ENCODE data around the gene VPS41. TPM values are rescaled to one million over a fixed set of nuclear protein-coding genes. Genes with fewer than 3 reads are reported as not detected.

Gene VPS41
- 10 to 100 TPM; 56.5 to 60.9 TPM for total RNA-seq

GRCh38 chr7:38908759-38909335, at the start of gene VPS41:
Gene VPS41 (minus strand): TSS chr7:38909191. CDS start chr7:38909174, 17 bp downstream.
- intact Hi-C loops (cut with DNase I), result loop anchor here (10.0 kb wide), 1 partner anchor 114 kb away; no protein-coding TSS in a partner anchor
- Histone ChIP-seq H3K4me3 (peak within 1 kb of the TSS; percentile 80), H3K4me1 (no peaks in the 10 kb centered on the region)

GRCh38 chr7:38955892-38956291, 46.9 kb upstream of the VPS41 start:
- Histone ChIP-seq H3K27ac (no peak overlapping the region), H3K4me1 (no peaks in the 10 kb centered on the region), H3K27me3 (no peaks in the 10 kb centered on the region), H3K4me3 (no peak overlapping the region), H3K9me3 (no peaks in the 10 kb centered on the region), H3K36me3 (no peaks in the 10 kb centered on the region), H3K9ac (ENCODE audit: low read depth in 2 of 2, low read length in 2 of 2) (no peak overlapping the region)
- no peak for TF ChIP-seq CTCF (IDR thresholded peaks at IDR 0.05)
- DNase-seq, result no peak
- intact Hi-C loops (cut with DNase I), result no loop called here

More at GRCh38 chr7:38908759-38909335, at the start of gene VPS41:
- Histone ChIP-seq H3K9me3 (no peaks in the 10 kb centered on the region), H3K27ac (no peak within 1 kb of the TSS), H3K27me3 (no peaks in the 10 kb centered on the region), H3K9ac (ENCODE audit: low read depth in 2 of 2, low read length in 2 of 2) (peak within 1 kb of the TSS; percentile 57 to 78), H3K36me3 (no peaks in the 10 kb centered on the region)
- no peak for TF ChIP-seq CTCF (IDR thresholded peaks at IDR 0.05)
- DNase-seq, result peak; percentile 92

- intact Hi-C loops (cut with DNase I), result no loop called here
- DNase-seq, result no peak
- Histone ChIP-seq H3K9ac (ENCODE audit: low read depth in 2 of 2, low read length in 2 of 2) (no peak overlapping the region), H3K4me1 (no peaks in the 10 kb centered on the region), H3K4me3 (no peak overlapping the region), H3K27ac (no peak overlapping the region), H3K27me3 (no peaks in the 10 kb centered on the region), H3K9me3 (no peaks in the 10 kb centered on the region), H3K36me3 (no peaks in the 10 kb centered on the region)
- TF ChIP-seq CTCF (IDR thresholded peaks at IDR 0.05), result no peak
Measured at GRCh38 chr7:38953971-38954370, 45.0 kb upstream of the VPS41 start.

- no peak overlapping the region for H3K4me3 ChIP-seq
- no peaks in the 10 kb centered on the region for H3K4me1 ChIP-seq
- no peak for TF ChIP-seq CTCF (IDR thresholded peaks at IDR 0.05)
- intact Hi-C loops (cut with DNase I), result no loop called here
- H3K36me3 ChIP-seq, result no peaks in the 10 kb centered on the region
- DNase-seq, result no peak
- no peak overlapping the region for H3K27ac ChIP-seq
- no peaks in the 10 kb centered on the region for H3K27me3 ChIP-seq
- H3K9me3 ChIP-seq, result no peaks in the 10 kb centered on the region
- no peak overlapping the region for H3K9ac ChIP-seq (ENCODE audit: low read depth in 2 of 2, low read length in 2 of 2)
Measured at GRCh38 chr7:38953227-38953626, 44.2 kb upstream of the VPS41 start.

GRCh38 chr7:38951213-38951612, 42.2 kb upstream of the VPS41 start:
- Histone ChIP-seq H3K4me1 (no peaks in the 10 kb centered on the region), H3K36me3 (no peaks in the 10 kb centered on the region), H3K4me3 (no peak overlapping the region), H3K27me3 (no peaks in the 10 kb centered on the region), H3K9ac (ENCODE audit: low read depth in 2 of 2, low read length in 2 of 2) (no peak overlapping the region), H3K27ac (no peak overlapping the region), H3K9me3 (no peaks in the 10 kb centered on the region)
- intact Hi-C loops (cut with DNase I), result no loop called here
- TF ChIP-seq CTCF (IDR thresholded peaks at IDR 0.05), result no peak
- DNase-seq, result no peak
